ENCODE data around the gene IMP3. TPM values are rescaled to one million over a fixed set of nuclear protein-coding genes. Genes with fewer than 3 reads are reported as not detected.
"Not testable (repeated sequence)": the region's sequence is repeated elsewhere in the genome, so short reads cannot be mapped to it uniquely, and the experiment has no call there.

IMP3 gene
- polyA plus RNA-seq, 1 donor from 2014 or later, result 147 TPM

- not testable (repeated sequence) for H3K9me3 ChIP-seq (ENCODE audit: low read length); H3K27me3 ChIP-seq (ENCODE audit: insufficient read depth, low read depth, low read length); H3K9ac ChIP-seq (ENCODE audit: low read length); H3K4me2 ChIP-seq (ENCODE audit: low read length); H3K27ac ChIP-seq (ENCODE audit: low read length); H3K79me2 ChIP-seq (replicated peaks; ENCODE audit: insufficient read depth, low read length); H3K4me3 ChIP-seq (ENCODE audit: low read length); H2AFZ ChIP-seq (ENCODE audit: low read depth, low read length); H4K20me1 ChIP-seq (ENCODE audit: insufficient read depth); H3K36me3 ChIP-seq (ENCODE audit: insufficient read depth, low read length); H3F3A ChIP-seq (ENCODE audit: insufficient read depth, low read length, poor library complexity, severe bottlenecking); H3K9me2 ChIP-seq (ENCODE audit: insufficient read depth, low read length)
- TF ChIP-seq RAD21 (conservative IDR thresholded peaks at IDR 0.05) (peak; percentile 95), CTCF (IDR thresholded peaks at IDR 0.05; ENCODE audit: poor library complexity, severe bottlenecking) (peak; percentile 93), SMC3 (conservative IDR thresholded peaks at IDR 0.05; ENCODE audit: poor library complexity) (peak; percentile 94)
Measured at GRCh38 chr15:75683646-75684312, 43.8 kb upstream of the IMP3 start.

GRCh38 chr15:75682181-75683135 lies 42.4 kb upstream of the IMP3 start:
- H3K27ac ChIP-seq (ENCODE audit: low read length), result no peak overlapping the region
- no peaks in the 10 kb centered on the region for H4K20me1 ChIP-seq (ENCODE audit: insufficient read depth)
- H3F3A ChIP-seq (ENCODE audit: insufficient read depth, low read length, poor library complexity, severe bottlenecking), result no peaks in the 10 kb centered on the region
- no peak overlapping the region for H3K4me3 ChIP-seq (ENCODE audit: low read length)
- TF ChIP-seq POLR2AphosphoS5 (IDR thresholded peaks at IDR 0.05), result no peak
- no peak for TF ChIP-seq MXI1 (conservative IDR thresholded peaks at IDR 0.05; ENCODE audit: poor library complexity, severe bottlenecking)
- TF ChIP-seq CTCF (IDR thresholded peaks at IDR 0.05; ENCODE audit: poor library complexity, severe bottlenecking), result no peak
- no peak for TF ChIP-seq EP300 (conservative IDR thresholded peaks at IDR 0.05; ENCODE audit: poor library complexity, severe bottlenecking)
- TF ChIP-seq TAF1 (IDR thresholded peaks at IDR 0.05; ENCODE audit: low read depth), result no peak
- no peak for TF ChIP-seq SMC3 (conservative IDR thresholded peaks at IDR 0.05; ENCODE audit: poor library complexity)
- TF ChIP-seq RAD21 (conservative IDR thresholded peaks at IDR 0.05), result no peak
- no peak for TF ChIP-seq EZH2 (IDR thresholded peaks at IDR 0.05; ENCODE audit: borderline replicate concordance, insufficient read depth, low read length, poor library complexity, severe bottlenecking)
- TF ChIP-seq, protein P1, sequence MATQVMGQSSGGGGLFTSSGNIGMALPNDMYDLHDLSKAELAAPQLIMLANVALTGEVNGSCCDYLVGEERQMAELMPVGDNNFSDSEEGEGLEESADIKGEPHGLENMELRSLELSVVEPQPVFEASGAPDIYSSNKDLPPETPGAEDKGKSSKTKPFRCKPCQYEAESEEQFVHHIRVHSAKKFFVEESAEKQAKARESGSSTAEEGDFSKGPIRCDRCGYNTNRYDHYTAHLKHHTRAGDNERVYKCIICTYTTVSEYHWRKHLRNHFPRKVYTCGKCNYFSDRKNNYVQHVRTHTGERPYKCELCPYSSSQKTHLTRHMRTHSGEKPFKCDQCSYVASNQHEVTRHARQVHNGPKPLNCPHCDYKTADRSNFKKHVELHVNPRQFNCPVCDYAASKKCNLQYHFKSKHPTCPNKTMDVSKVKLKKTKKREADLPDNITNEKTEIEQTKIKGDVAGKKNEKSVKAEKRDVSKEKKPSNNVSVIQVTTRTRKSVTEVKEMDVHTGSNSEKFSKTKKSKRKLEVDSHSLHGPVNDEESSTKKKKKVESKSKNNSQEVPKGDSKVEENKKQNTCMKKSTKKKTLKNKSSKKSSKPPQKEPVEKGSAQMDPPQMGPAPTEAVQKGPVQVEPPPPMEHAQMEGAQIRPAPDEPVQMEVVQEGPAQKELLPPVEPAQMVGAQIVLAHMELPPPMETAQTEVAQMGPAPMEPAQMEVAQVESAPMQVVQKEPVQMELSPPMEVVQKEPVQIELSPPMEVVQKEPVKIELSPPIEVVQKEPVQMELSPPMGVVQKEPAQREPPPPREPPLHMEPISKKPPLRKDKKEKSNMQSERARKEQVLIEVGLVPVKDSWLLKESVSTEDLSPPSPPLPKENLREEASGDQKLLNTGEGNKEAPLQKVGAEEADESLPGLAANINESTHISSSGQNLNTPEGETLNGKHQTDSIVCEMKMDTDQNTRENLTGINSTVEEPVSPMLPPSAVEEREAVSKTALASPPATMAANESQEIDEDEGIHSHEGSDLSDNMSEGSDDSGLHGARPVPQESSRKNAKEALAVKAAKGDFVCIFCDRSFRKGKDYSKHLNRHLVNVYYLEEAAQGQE (IDR thresholded peaks at IDR 0.05; ENCODE audit: borderline replicate concordance), result no peak
- no peaks in the 10 kb centered on the region for H3K9me2 ChIP-seq (ENCODE audit: insufficient read depth, low read length)
- no peaks in the 10 kb centered on the region for H3K79me2 ChIP-seq (replicated peaks; ENCODE audit: insufficient read depth, low read length)
- H3K36me3 ChIP-seq (ENCODE audit: insufficient read depth, low read length), result no peaks in the 10 kb centered on the region
- H2AFZ ChIP-seq (ENCODE audit: low read depth, low read length), result no peak overlapping the region
- H3K4me2 ChIP-seq (ENCODE audit: low read length), result no peak overlapping the region
- H3K9me3 ChIP-seq (ENCODE audit: low read length), result no peaks in the 10 kb centered on the region
- no peak overlapping the region for H3K9ac ChIP-seq (ENCODE audit: low read length)
- H3K27me3 ChIP-seq (ENCODE audit: insufficient read depth, low read depth, low read length), result no peaks in the 10 kb centered on the region
